ENCODE results near the gene SH2D4B.

Gene SH2D4B

DNA sequence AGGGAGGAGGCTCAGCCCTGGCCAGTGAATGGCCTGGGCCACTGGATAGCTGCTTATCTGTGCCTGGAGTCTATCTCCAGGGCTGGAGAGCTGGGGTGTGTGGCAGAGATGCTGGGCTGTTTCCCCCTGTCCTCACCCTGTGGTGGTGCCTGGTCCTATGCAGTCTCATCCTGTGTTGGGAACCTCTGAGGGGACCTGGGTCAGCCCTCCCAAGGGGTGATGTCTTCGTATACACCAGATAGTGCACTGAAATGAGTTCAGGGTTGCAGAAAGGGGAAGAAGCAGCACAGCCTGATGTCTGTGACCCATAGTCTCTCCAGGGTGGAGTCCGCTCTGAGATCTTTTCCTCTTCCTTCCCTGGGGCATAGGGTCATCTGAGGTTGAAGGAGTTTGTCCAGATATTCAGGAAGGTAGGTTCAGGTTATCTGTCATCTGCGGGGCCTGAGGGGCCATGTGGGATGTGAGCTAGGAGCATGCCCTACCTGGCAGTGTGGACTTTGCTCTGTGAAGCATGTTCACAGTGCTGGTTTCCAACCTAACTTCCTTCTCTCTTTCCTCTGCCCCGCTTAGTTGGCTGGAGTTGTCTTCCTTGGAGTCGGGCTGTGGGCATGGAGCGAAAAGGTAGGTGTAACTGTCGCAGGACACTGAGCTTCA lies 33.4 kb upstream of the SH2D4B start:
- DNase-seq: no peak

DNA sequence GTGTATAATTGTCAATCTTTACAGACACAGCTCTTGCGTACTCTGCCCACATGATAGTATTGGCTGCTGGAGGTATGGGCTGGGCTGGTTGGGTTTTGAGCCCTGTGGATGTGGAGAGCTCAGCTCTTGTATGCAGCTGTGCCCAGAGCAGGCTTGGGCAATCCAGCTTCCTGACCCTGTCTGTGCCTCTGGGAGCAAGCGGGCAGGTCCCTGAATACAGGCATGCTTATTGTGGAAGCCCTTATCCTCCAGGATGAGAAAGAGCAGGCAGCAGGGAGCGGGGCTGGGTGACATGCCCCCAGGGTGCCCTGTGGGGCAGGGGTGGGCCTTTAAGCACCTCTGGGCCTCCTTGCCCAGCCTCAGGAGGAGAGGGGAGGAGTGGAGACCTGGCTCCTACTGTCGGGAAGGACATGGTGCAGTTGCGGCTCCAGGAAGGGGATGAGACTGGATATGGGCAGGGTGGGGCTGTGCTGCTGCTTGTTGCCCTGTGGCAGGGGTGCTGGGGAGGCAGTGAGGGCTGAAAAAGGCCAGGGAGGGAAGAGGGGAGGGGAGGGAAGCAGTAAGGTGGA lies 32.7 kb upstream of the SH2D4B start:
- DNase-seq: no peak

DNA sequence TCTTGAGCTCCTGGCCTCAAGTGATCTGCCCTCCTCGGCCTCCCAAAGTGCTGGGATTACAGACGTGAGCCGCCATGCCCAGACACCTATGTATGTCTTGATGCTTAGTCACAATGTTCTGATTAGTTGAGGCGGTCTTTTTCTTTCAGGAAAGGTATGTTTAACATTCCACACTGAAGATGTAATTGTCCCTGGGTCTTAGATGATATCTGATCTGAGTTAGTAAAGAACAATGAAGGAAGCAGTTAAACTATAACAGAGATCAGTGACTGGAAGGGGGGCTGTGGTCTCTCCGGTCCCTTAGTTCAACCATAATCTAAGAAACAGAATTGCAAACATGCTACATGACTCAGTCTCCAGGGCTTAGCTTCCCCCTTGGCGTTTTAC lies 31.5 kb upstream of the SH2D4B start:
- DNase-seq: no peak

DNA sequence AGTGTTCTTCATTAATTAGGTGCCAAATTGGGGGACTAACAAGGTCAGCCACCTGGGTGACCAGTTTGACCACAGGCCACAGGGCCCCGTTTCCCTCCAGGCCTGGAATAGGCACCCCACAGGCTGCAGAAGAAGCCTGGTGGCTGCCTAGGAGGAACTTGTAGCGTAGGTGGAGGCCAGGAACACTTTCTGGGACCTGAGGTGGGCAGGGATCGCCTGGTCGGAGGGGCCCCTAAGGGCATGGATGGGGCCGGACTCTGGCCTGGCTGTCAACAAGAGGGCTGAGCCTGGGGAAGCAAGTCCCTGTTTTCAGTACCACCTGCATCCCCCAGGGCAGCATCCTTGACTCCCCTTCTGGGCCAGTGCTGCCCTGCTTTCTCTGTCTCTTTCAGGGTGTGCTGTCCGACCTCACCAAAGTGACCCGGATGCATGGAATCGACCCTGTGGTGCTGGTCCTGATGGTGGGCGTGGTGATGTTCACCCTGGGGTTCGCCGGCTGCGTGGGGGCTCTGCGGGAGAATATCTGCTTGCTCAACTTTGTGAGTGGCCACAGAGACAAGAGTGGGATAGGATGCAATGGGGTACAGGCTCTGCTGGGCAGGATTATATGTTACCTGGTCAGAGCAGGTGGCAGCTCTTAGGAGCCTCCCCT lies 30.7 kb upstream of the SH2D4B start:
- DNase-seq: no peak

DNA sequence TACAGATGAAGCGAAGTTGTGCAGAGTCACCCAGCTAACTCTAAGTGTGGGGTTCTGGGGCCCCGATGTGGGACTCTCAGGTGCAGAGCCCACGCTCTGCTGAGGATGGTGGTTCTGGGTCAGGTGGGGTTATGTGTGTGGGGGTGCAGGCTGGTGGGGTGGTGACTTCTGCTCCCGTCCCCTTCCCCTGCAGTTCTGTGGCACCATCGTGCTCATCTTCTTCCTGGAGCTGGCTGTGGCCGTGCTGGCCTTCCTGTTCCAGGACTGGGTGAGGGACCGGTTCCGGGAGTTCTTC lies 28.6 kb upstream of the SH2D4B start:
- DNase-seq: no peak

DNA sequence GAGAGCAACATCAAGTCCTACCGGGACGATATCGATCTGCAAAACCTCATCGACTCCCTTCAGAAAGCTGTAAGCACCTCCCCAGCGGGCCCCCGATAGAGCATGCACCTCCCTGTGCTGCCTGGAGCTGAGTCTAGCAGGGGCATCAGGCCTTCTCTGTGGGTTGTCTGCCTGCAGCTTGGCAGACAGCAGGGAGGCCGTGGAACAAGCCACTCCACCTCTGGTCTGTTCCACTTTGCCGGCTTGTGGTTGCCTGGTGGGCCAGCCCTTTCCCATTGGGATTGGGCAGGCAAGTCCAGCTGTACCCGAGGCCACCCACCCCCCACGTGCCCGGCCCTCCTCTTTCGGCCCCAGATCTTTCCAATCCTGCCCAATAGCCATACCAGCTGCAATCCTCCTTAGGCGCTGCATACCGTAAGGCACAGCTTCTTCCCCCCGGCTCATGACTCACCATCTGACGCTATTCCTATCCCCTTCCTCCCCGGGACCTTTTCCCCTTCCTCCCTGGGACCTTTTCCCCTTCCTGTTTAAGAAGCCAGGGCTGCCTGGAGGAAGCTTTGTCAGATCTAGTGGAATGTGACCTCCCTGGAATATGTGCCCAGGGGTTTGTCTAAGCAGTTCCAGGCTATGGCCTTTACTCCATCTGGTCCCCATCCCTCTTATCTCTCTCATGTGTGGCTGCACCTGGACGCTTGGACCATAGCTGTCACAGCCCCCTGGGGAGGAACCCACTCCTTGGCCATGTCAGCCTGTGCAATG lies 28.1 kb upstream of the SH2D4B start:
- DNase-seq: no peak

DNA sequence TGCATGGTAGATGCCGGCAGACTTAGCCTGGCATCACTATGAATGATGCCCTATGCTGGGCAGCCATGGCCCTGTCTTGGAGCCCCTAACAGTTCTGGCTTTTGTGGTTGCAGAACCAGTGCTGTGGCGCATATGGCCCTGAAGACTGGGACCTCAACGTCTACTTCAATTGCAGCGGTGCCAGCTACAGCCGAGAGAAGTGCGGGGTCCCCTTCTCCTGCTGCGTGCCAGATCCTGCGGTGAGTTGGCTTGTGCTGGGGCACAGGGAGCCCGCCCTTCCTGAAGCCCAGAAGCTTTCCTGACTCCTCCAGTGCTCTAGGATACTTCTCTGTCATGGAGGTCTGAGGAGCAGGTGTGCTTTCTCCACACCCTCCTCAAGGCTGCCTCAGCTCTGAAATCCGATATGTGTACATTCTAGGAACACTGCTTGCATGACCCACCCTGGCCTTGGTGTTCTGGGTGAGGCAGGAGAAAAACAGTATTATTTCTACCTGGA lies 25.6 kb upstream of the SH2D4B start:
- no peak for DNase-seq

DNA sequence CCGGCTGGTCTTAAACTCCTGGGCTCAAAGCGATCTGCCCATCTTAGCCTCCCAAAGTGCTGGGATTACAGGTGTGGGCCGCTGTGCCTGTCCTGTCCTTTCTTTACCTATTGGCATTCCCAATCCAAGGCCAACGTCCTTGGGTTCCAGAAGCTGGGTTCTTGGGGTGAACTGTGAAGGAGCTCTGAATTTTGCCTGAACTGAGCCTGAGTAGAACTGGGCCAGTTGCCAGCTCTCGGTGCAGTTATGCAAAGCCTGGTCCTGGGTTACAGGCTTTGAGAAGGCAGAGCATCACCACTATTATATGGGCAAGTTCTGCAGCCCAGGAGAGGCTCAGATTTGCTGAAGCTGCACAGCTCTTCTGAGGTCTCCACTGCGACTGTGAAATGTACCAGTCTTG lies 24.6 kb upstream of the SH2D4B start:
- DNase-seq: no peak

DNA sequence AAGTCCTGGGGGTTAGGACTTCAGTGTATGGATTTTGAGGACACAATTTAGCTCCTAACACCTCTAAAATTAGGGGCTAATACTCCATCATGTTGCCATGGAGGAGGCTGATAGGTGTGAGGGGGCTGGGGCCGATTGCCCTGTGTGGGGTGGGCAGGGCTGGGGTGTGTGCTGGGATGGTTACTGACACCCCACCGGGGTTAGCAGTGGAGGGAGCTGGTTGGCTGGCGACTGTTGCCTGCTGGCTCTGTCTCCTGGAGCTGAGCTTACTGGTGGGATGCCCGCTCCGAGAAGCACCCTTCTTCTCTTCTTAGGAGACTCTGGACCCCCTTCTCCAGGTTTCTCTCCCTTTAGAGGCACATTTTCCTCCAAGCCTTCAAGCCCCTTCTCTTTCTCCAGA lies 22.2 kb upstream of the SH2D4B start:
- no peak for DNase-seq

DNA sequence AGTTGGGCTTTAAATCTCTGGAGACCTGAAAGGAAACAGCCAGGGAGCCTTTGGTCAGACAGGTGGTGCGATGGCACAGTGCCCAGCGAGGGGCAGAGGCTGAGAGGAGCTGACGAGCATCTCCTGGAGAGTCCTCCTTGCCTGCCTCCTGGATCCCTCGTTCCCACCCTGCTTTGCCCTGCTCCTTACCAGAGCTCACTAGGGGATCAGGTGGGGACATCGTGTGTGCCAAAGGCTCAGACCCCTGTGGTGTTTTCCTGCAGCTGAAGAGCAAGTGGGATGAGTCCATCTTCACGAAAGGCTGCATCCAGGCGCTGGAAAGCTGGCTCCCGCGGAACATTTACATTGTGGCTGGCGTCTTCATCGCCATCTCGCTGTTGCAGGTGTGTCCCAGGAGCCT lies 21.8 kb upstream of the SH2D4B start:
- DNase-seq: no peak

DNA sequence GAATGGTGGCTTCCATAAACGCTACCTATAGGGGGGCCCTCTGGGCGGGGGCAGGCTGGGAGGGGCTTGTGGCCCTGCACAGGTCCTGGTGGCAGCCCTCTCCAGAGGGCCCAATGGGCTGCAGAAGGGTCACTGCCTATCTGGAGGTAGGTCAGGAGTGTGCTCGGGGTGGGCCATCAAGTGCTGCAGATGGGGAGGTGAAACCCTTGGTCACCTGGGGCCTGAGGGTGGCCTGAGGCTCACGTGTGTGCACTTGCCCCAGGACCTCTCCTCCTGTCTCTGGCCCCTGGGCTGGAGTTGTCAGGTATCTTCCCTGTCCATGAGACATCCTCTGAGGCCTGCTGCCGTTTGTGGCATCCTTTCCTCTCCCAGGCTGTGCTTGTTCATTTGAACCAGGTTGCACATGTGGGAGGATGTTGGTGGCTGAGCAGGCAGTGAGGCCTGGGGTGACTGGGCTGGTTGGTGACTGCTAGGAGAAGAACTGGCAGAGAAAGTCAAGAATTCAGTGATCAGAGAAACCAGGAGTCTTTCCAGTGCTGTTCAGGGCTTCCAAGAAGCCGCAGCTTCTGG lies 21.1 kb upstream of the SH2D4B start:
- DNase-seq: no peak

DNA sequence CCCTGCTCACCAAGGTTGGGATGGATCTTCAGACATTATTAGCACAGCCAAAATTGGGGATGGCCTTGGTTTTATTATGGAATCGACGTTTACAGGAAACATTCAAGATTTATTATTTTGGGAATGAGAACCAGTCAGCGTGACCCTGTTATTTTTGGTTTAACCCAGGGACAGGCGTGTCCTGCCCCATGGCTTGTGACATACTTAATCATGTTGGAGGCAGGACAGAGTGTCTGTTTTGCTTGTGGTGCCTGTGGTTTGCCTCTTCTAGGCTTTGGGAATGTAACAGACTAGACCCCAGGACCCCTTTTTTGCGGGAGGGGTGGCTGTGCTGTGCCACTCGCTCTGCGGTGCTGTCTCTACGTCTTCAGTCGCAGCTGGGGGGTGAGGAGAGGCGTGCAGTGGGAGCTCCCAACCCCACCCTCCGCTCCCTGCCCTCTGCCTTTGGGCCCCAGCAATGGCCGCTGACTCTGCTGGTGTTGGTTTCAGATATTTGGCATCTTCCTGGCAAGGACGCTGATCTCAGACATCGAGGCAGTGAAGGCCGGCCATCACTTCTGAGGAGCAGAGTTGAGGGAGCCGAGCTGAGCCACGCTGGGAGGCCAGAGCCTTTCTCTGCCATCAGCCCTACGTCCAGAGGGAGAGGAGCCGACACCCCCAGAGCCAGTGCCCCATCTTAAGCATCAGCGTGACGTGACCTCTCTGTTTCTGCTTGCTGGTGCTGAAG lies 20.1 kb upstream of the SH2D4B start:
- no peak for DNase-seq

DNA sequence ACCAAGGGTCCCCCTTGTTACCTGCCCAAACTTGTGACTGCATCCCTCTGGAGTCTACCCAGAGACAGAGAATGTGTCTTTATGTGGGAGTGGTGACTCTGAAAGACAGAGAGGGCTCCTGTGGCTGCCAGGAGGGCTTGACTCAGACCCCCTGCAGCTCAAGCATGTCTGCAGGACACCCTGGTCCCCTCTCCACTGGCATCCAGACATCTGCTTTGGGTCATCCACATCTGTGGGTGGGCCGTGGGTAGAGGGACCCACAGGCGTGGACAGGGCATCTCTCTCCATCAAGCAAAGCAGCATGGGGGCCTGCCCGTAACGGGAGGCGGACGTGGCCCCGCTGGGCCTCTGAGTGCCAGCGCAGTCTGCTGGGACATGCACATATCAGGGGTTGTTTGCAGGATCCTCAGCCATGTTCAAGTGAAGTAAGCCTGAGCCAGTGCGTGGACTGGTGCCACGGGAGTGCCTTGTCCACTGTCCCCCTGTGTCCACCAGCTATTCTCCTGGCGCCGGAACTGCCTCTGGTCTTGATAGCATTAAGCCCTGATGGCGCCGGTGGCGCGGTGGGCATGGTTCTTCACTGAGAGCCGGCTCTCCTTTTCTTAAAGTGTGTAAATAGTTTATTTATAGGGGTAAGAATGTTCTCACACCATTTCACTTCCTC lies 19.4 kb upstream of the SH2D4B start:
- DNase-seq: no peak

DNA sequence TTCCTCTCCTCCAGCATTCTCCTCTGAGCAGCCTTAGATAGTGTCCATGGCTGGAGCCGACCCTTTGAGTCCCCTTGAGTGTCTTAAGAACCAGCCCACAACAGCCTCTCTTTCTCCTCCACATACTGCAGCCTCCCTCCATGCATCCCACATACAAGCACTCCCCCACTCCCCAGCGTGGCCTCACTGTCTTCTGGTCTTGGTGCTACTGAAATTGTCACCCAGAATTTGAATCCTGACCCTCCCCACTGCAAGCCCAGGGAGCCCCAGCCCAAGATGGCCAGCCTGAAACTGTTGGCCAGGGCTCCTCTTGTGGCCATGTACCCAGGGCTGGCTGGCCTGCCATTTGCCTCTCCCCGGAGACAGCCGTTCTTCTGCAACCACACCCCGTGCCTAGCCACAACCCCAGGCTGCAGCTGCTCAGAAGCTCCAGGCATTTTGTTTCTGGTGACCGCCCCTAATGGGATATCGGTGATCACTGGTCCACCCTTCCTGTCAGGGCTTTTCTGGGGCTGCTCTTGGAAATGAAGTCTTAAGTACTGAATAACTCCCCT lies 18.8 kb upstream of the SH2D4B start:
- DNase-seq: no peak

DNA sequence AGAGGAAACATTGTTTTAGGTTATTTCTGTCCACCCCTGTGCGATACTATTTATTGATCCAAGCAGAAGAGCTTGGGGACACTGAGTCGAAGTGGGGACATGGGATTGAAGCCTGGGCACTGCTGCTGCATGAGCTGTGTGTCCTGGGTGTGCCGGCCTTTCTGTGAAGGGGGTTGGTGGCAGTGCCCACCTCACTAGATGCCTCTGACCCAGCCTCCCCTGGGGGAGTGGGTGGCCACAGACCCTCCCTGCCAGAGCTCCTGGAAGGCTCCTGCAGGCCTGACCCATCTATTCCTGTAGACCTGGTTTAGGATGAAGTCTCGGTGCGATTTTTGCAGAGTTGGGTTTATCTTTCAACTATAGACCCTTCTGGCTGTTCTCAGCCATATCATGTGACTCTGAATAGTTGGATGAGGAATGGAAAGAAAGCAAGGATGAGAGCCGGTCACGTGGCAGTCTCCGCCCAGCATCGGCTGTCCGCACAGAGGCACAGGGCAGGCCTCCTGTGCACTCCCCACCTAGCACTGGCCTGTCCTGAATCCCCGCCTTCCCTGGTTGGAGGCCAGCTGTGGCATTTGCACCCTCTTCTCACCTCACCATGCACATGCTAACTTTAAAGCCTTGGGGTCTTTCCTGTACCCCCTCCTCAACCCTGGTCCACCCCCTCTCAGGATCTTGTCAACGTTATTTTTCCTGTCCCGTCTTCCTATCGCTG lies 17.6 kb upstream of the SH2D4B start:
- DNase-seq: no peak

DNA sequence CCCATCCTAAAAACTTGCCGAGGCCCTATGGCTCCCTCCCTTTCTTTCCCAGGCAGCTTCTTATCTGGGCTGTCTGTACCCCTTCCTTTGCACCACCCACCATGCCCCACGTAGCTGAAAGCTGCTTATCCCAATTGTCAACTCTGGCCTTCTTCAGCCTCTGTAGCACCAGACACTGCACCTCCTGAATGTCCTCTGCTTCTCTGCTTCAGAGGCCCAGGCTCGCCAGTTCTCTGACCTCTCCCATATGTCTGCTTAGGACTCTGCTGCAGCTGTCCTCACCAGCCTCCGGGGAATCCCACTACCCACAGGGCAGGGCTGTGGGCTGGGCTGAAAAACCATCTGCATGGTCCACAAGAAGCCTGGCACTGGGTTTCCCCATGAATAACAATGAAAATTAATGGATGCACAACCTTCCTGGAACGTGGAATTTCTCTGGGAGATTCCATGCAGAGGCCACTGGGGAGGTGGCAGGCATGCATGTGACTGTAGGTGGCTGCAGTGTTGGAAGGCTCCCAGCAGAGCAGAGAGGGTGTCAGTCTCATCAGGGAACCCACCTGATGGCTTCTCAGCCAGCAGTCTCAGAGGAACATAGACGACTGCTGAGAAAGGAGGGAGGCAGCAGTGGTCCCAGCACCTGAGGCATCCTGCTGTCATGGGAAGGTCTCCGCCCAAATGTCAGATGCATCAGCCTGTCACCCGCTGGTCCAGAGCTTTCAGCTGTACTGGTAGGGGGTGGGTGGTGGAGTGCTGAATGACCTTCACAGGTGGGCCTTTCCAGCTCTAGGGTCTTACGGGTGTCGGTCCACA lies 16.8 kb upstream of the SH2D4B start:
- DNase-seq: no peak

DNA sequence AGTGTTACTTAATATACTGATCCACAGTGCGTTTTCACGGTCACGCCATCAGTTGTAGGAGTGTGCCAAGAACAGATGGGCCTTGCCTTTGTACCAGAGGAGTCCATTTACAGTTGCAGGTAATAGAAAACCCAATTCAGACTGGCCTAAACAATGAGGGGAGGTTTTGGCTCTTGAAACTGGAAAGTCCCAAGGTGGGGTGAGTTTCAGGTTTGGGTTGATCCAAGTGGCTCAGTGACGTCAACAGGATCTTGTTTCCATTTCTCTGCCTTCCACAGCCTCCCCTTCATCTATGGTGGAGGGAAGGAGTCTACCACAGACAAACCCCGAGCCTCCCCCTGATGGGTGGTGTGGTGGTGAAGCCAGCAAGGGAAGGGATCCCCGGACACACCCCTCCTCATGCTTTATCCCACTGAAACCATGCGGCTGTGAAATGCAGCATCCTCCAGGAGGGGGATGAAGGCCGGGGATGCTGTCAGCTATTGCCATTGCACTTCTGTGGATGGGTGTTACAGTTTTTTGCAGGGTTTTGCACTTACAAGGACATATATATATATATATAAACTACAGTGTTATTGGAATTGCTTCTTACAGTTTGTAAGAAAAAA lies 14.8 kb upstream of the SH2D4B start:
- DNase-seq: no peak

DNA sequence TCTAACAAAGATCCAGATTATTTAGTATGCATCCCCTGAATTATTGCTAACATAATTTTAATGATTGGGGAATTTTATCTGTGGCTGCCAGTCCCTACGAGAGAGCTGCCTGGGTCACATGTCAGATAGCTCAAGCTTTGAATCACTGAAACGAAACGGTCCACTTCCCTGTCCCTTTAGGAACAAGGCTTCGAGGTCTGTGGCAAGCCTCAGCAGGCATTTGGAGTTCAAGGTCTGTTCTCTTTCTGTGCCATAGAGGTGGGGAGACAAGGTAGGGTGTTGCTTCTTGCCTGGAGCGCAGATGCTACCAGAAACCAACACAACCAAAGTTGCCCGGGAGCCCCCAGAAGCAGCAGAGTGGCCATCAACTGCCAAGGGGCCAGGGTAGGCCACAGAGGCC lies 13.9 kb upstream of the SH2D4B start:
- DNase-seq: no peak

DNA sequence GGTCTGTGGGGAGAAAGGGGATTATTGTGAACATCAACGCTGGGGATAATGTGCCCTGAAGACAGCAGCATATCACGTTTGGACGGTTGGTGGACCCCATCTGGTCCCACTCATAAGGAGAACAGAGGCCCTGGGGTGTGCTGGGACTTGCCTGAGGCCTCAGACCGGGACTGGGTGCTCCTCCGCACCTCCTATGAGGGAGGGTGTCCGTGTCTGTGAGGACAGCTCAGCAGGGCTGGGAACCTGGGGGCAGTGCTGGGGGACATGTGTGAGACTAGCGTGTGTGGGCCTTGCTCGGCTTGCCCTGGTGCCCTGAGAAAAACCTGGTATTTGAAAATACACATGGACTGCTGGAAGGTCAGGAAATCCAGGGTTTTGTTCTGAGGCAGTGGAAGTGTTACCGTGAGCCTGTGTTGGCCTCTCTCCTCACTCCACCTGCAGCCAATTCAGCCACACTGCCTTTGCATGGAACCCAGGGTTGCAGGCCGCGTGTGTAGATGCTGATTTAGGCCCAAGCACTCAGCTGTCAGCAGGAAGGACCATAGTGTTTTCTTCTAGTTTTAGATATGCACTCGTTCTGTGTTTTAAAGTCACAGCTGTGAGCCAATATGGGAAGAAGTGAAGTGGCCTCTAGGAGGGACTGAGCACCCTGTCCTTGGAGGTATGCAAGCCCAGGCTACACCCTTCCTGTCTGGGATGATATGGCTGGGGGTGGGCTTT lies 13.4 kb upstream of the SH2D4B start:
- DNase-seq: no peak
